DMS 273 (cell line): Measurements from ENCODE around the gene DTNBP1.

ENCODE experiments used
- DNase-seq: peaks from one replicate; lab custom pipeline; 2025; ENCODE audit not compliant: unreplicated experiment; lab: John Stamatoyannopoulos, UW

DTNBP1 gene

GRCh38 chr6:15662326-15663129 is at the start of gene DTNBP1:
Gene DTNBP1 (minus strand): TSS chr6:15663028. CDS start chr6:15662869, 159 bp downstream.
- peak; percentile 91 for DNase-seq

GRCh38 chr6:15709651-15710269 is 46.9 kb upstream of the DTNBP1 start:
- no peak for DNase-seq

GRCh38 chr6:15708231-15708630 is 45.4 kb upstream of the DTNBP1 start:
- peak; percentile 93 for DNase-seq

GRCh38 chr6:15705981-15706380 is 43.2 kb upstream of the DTNBP1 start:
- DNase-seq = no peak

GRCh38 chr6:15698471-15698870 is 35.6 kb upstream of the DTNBP1 start:
- no peak for DNase-seq

GRCh38 chr6:15697895-15698294 is 35.1 kb upstream of the DTNBP1 start:
- no peak for DNase-seq

GRCh38 chr6:15691250-15691869 is 28.5 kb upstream of the DTNBP1 start:
- DNase-seq = peak; percentile 95

- DNase-seq = peak; percentile 61
Observed at GRCh38 chr6:15690510-15690909, 27.7 kb upstream of the DTNBP1 start.

GRCh38 chr6:15689586-15690482 is 27.0 kb upstream of the DTNBP1 start:
- no peak for DNase-seq

- DNase-seq = no peak
Observed at GRCh38 chr6:15685619-15686018, 22.8 kb upstream of the DTNBP1 start.

- no peak for DNase-seq
Observed at GRCh38 chr6:15682965-15683822, 20.4 kb upstream of the DTNBP1 start.

- no peak for DNase-seq
Observed at GRCh38 chr6:15681946-15682345, 19.1 kb upstream of the DTNBP1 start.

- DNase-seq = no peak
Observed at GRCh38 chr6:15678514-15678913, 15.7 kb upstream of the DTNBP1 start.

- peak; percentile 52 for DNase-seq
Observed at GRCh38 chr6:15677822-15678221, 15.0 kb upstream of the DTNBP1 start.

- no peak for DNase-seq
Observed at GRCh38 chr6:15675536-15676220, 12.8 kb upstream of the DTNBP1 start.

GRCh38 chr6:15674690-15675386 is 12.0 kb upstream of the DTNBP1 start:
- peak; percentile 47 for DNase-seq

GRCh38 chr6:15673666-15674065 is 10.8 kb upstream of the DTNBP1 start:
- peak; percentile 63 for DNase-seq

GRCh38 chr6:15672818-15673217 is 10.0 kb upstream of the DTNBP1 start:
- no peak for DNase-seq

- peak; percentile 39 for DNase-seq
Observed at GRCh38 chr6:15672291-15672690, 9.5 kb upstream of the DTNBP1 start.
